ENCODE data around the gene MIEN1. TPM values are rescaled to one million over a fixed set of nuclear protein-coding genes. Genes with fewer than 3 reads are reported as not detected.

MIEN1 gene
- total and polyA plus RNA-seq, 4 donors: 21.6 to 82.4 (median 46.0) TPM

DNA sequence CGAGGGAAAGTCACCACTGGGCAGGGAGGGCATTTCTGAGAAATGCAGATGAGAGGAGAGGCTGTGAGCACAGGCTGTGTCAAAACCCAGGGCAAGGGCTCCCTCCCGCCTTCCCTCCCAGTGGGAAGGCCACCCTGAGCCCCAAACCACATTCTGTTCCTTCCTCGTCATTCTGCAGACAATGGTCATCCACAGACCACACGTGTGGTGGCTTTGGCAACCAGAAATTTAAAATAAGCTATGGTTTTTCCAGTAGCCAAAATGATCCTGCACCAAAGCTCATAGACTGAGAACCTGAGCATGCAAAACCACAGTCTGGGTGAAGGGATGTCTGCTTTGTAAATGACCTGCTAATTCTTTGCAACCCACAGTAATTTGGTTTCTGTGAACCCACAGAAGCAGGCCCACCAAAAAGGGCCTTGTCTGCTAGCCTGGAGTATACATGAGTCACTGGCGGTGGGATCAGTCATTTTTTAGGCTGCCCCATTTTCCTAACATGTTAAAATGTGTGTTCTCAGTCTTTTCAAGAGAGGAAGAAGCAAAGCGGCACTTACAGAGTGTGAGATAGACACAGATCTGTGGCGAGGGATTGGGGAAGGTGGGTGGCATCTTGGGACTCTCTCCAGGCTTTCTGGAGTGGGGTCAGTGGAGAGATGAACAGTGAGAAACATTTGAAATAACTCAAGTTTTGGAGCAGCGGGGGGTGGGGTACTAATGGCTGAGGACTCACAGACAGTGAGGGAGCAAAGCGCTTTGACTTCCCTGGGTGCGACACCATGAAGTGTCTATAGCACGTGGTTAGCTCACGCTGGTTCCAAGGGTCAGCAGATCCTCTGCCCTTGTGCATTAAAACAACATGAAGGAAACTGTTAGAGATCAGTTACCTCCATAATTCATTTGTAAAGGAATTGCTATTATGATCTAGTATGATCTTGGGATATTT lies 27.9 kb upstream of the MIEN1 start:
- WGBS, 2 donors: 77 to 79% methylated on average over 12 of the region's 12 CpGs

DNA sequence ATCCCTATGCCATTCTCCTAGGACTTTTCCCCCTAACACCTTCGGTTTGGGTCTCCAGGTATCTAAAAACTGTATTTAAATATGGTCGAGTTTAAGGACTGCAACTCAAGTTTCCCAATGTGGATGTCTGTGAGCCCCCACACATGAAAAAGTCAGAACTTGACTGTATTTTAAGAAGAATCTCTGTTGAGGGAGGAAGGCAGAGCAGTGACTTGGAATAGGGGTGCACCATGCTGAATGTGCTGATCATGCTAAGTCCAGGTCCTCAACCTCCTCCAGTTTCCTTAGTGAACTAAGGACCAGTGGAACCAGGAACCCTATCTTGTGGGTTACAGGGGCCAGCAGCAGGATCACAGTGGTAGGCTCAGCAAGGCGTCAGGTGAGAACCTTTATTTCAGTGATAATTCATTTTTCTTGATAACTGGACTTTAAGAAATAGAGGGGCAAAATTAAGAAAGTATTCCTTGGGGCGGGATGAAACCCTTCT lies 26.9 kb upstream of the MIEN1 start:
- intact Hi-C loops (cut with DNase I): loop anchor here in 1 of 2 donors (2.0 kb wide), 1 partner anchor 134 kb away; no protein-coding TSS in a partner anchor
- DNase-seq (no peak), ATAC-seq (ENCODE audit: low FRiP score) (no peak)
- Histone ChIP-seq H3K27ac (ENCODE audit: low read depth in 1 of 2, low read length in 2 of 2) (no peak overlapping the region), H3K9me3 (ENCODE audit: control insufficient read depth, low read length) (no peaks in the 10 kb centered on the region), H3K4me1 (ENCODE audit: control insufficient read depth in 1 of 2, insufficient read depth in 2 of 2, low read length in 2 of 2) (no peaks in the 10 kb centered on the region), H3K27me3 (ENCODE audit: control insufficient read depth in 1 of 2, insufficient read depth in 2 of 2, low read length in 1 of 2) (no peaks in the 10 kb centered on the region), H3K36me3 (ENCODE audit: control insufficient read depth in 1 of 2, insufficient read depth in 2 of 2, low read length in 1 of 2) (no peaks in the 10 kb centered on the region), H3K4me3 (ENCODE audit: low read length in 2 of 2) (no peak overlapping the region)
- 87 to 88% methylated on average over 4 of the region's 4 CpGs for WGBS, 2 donors

More for the DNA sequence above, 27.9 kb upstream of the MIEN1 start:
- Histone ChIP-seq H3K9me3 (ENCODE audit: control insufficient read depth, low read length) (no peaks in the 10 kb centered on the region), H3K4me3 (ENCODE audit: low read length in 2 of 2) (no peak overlapping the region), H3K36me3 (ENCODE audit: control insufficient read depth in 1 of 2, insufficient read depth in 2 of 2, low read length in 1 of 2) (no peaks in the 10 kb centered on the region), H3K4me1 (ENCODE audit: control insufficient read depth in 1 of 2, insufficient read depth in 2 of 2, low read length in 2 of 2) (no peaks in the 10 kb centered on the region), H3K27ac (ENCODE audit: low read depth in 1 of 2, low read length in 2 of 2) (no peak overlapping the region), H3K27me3 (ENCODE audit: control insufficient read depth in 1 of 2, insufficient read depth in 2 of 2, low read length in 1 of 2) (no peaks in the 10 kb centered on the region)
- no peak for ATAC-seq (ENCODE audit: low FRiP score)
- intact Hi-C loops (cut with DNase I): loop anchor here in 1 of 2 donors (2.0 kb wide), 1 partner anchor 135 kb away; no protein-coding TSS in a partner anchor
- no peak for DNase-seq

DNA sequence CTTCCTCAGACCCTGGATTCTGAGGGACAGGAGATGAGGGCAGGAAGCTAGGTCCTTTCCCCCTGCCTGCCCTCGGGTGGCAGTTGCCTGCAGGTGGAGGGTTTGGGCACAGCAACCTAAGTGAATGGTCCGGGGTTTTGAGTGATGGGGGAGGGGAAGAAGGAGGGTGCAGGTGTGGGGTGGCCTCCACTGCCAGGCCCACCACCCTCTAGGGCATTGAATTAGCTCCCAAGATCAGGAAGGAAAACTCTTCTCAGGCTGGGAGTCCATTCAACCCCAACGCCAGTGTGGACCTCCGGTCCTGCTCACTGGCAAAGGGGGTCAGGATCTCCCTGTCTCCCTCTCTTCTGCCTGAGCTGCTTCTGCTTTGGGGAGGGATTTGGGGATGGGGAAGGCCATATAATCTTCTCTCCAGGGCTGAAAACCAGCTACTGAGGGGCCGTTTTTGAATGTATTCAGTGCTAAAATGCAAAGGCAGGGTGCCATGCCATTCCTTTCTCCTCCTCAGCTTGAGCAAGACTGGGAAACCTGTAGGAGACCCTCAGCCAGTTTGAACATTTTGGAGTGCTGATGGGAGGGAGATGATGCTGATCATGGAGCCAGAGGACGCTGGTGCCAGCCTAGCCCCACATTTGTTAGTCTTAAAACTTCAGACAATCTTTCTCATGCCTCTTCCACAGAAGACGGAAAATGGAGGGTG lies 26.2 kb upstream of the MIEN1 start:
- H3K9me3 ChIP-seq (ENCODE audit: control insufficient read depth, low read length): no peaks in the 10 kb centered on the region
- 68 to 70% methylated on average over 7 of the region's 7 CpGs for WGBS, 2 donors
- no peaks in the 10 kb centered on the region for H3K27me3 ChIP-seq (ENCODE audit: control insufficient read depth in 1 of 2, insufficient read depth in 2 of 2, low read length in 1 of 2)
- no peak for DNase-seq
- no peak overlapping the region for H3K4me3 ChIP-seq (ENCODE audit: low read length in 2 of 2)
- intact Hi-C loops (cut with DNase I): loop anchor here in 1 of 2 donors (2.0 kb wide), 1 partner anchor 134 kb away; no protein-coding TSS in a partner anchor
- H3K36me3 ChIP-seq (ENCODE audit: control insufficient read depth in 1 of 2, insufficient read depth in 2 of 2, low read length in 1 of 2): no peaks in the 10 kb centered on the region
- no peaks in the 10 kb centered on the region for H3K4me1 ChIP-seq (ENCODE audit: control insufficient read depth in 1 of 2, insufficient read depth in 2 of 2, low read length in 2 of 2)
- no peak for ATAC-seq (ENCODE audit: low FRiP score)
- no peak overlapping the region for H3K27ac ChIP-seq (ENCODE audit: low read depth in 1 of 2, low read length in 2 of 2)

DNA sequence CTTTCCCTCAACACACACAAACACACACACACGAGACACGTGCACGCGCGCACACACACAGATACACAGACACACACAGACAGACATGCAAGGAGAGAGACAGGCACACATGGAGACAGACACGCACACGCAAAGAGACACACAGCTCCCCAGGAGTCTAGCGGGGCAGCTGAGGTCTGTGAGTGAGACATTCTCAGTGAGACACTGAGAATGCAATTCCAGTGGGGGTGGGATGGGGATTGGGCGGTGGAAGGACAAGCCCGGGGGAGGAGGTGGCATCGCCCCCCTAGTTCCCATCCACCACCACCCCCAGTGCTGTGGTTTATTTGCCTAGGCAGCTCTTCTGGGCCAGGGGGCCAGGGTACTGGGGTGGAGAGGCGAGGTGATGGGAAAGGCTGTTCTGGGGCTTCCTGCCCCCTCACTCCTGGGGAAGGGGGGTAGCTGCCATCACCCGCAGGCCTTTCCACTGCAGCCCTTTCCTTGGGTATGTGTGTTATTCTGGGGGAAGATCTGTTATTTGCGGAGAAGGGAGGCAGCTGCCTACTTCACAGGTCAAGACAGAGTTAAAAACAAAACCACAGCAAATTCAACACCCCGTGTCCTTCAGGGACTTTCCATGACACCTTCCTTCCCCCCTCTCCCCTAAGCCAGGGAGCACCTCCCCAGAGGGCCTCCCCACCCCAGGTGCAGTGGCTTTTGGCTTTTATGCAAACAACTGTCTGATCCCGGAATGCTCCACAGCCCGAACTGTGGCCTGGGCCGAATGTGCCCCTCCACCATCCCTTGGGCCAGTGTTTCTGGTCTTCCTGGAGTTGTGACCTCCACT lies 25.4 kb upstream of the MIEN1 start:
- no peak for DNase-seq
- H3K36me3 ChIP-seq (ENCODE audit: control insufficient read depth in 1 of 2, insufficient read depth in 2 of 2, low read length in 1 of 2): no peaks in the 10 kb centered on the region
- ATAC-seq (ENCODE audit: low FRiP score): no peak
- no peaks in the 10 kb centered on the region for H3K9me3 ChIP-seq (ENCODE audit: control insufficient read depth, low read length)
- no peaks in the 10 kb centered on the region for H3K27me3 ChIP-seq (ENCODE audit: control insufficient read depth in 1 of 2, insufficient read depth in 2 of 2, low read length in 1 of 2)
- no peaks in the 10 kb centered on the region for H3K4me1 ChIP-seq (ENCODE audit: control insufficient read depth in 1 of 2, insufficient read depth in 2 of 2, low read length in 2 of 2)
- H3K4me3 ChIP-seq (ENCODE audit: low read length in 2 of 2): no peak overlapping the region
- 74 to 81% methylated on average over 18 of the region's 18 CpGs for WGBS, 2 donors
- H3K27ac ChIP-seq (ENCODE audit: low read depth in 1 of 2, low read length in 2 of 2): no peak overlapping the region
- intact Hi-C loops (cut with DNase I): loop anchor here in 1 of 2 donors (2.0 kb wide), 1 partner anchor 133 kb away; no protein-coding TSS in a partner anchor

DNA sequence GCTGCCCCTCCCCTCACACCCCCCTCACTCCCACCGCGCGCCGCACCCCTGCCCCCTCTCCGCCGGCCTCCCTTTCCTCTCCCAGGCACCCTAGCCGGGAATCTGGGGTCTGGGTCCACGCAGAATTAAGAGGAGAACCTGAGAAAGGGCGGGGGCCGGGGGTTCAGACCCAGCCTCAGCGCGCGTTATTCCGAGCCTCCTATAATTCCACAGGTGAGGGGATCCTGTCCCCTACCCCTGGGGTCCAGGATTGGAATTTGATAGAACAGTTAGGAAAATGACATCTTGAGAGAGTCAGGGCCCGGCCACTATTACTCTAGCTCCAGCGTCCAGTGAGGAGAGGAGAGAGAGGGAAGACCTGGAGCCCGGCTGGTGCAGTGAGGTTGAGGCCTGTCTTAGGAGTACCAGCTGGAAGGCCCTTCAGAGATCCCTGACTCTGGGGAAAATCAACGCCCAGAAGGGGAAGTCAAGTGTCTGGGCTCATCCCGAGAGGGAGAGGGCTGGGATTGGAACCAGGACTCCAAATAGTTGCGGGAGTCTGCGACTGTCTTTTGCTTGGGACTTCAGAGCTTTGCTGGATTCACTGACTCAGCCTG lies 24.7 kb upstream of the MIEN1 start:
- Histone ChIP-seq H3K4me1 (ENCODE audit: control insufficient read depth in 1 of 2, insufficient read depth in 2 of 2, low read length in 2 of 2) (no peaks in the 10 kb centered on the region), H3K27me3 (ENCODE audit: control insufficient read depth in 1 of 2, insufficient read depth in 2 of 2, low read length in 1 of 2) (no peaks in the 10 kb centered on the region), H3K9me3 (ENCODE audit: control insufficient read depth, low read length) (no peaks in the 10 kb centered on the region), H3K27ac (ENCODE audit: low read depth in 1 of 2, low read length in 2 of 2) (peak overlapping the region in 1 of 2 donors; percentile 49), H3K36me3 (ENCODE audit: control insufficient read depth in 1 of 2, insufficient read depth in 2 of 2, low read length in 1 of 2) (no peaks in the 10 kb centered on the region), H3K4me3 (ENCODE audit: low read length in 2 of 2) (peak overlapping the region; percentile 42 to 67)
- DNase-seq: no peak
- 34 to 39% methylated on average over 21 of the region's 21 CpGs for WGBS, 2 donors
- ATAC-seq (ENCODE audit: low FRiP score): no peak
- intact Hi-C loops (cut with DNase I): loop anchor here in 1 of 2 donors (1.0 to 5.0 kb wide), 4 partner anchors 25 to 137 kb away; partner anchors contain the start of genes MIEN1 and STARD3

DNA sequence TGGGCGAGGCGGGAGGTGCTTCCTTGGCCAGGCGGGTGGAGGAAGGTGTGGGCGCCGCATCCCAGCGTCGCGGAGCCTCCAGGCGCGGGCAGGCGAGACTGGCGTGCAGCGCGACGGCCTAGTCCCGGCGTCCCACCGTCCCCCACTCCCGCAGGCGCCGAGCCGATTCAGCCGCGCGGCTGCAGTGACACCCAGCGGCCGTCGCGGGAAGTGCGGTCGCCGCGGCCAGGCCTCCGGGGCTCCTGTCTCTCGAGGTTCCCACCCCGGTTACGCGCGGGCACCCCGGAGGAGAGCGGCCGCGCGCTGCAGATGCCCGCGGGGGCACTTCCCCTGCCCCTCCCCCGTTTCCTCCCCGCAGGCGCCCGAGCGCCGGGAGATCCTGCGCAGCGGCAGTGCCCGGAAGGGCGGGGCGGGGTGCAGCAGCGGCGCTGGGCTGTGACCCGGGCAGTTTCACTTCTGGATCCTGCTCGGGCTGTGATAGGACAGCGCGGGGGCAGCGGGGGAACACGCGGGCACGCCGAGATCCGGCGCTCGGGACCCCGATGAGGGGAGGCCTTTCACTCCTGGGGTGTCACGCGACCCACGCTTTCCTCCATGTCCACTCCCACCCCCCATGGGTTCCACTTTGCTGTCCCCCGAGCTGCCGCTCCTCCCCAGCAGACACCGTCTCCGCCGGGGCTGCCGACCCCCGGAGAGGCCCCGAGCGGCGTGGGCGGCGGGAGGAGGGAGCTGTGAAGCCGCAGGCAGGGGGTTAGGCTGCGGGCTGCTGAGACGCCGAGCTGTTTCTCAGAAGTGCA lies 24.0 kb upstream of the MIEN1 start:
- ATAC-seq (ENCODE audit: low FRiP score) (peak; percentile 95), DNase-seq (peak; percentile 97 to 98)
- Histone ChIP-seq H3K27me3 (ENCODE audit: control insufficient read depth in 1 of 2, insufficient read depth in 2 of 2, low read length in 1 of 2) (no peaks in the 10 kb centered on the region), H3K36me3 (ENCODE audit: control insufficient read depth in 1 of 2, insufficient read depth in 2 of 2, low read length in 1 of 2) (no peaks in the 10 kb centered on the region), H3K4me3 (ENCODE audit: low read length in 2 of 2) (peak overlapping the region; percentile 42 to 67), H3K27ac (ENCODE audit: low read depth in 1 of 2, low read length in 2 of 2) (peak overlapping the region; percentile 49 to 62), H3K4me1 (ENCODE audit: control insufficient read depth in 1 of 2, insufficient read depth in 2 of 2, low read length in 2 of 2) (no peaks in the 10 kb centered on the region), H3K9me3 (ENCODE audit: control insufficient read depth, low read length) (no peaks in the 10 kb centered on the region)
- intact Hi-C loops (cut with DNase I): loop anchor here in 1 of 2 donors (1.0 to 5.0 kb wide), 4 partner anchors 24 to 136 kb away; partner anchors contain the start of genes MIEN1 and STARD3
- WGBS, 2 donors: 0 to 1% methylated on average over 60 to 91 of the region's 91 CpGs

DNA sequence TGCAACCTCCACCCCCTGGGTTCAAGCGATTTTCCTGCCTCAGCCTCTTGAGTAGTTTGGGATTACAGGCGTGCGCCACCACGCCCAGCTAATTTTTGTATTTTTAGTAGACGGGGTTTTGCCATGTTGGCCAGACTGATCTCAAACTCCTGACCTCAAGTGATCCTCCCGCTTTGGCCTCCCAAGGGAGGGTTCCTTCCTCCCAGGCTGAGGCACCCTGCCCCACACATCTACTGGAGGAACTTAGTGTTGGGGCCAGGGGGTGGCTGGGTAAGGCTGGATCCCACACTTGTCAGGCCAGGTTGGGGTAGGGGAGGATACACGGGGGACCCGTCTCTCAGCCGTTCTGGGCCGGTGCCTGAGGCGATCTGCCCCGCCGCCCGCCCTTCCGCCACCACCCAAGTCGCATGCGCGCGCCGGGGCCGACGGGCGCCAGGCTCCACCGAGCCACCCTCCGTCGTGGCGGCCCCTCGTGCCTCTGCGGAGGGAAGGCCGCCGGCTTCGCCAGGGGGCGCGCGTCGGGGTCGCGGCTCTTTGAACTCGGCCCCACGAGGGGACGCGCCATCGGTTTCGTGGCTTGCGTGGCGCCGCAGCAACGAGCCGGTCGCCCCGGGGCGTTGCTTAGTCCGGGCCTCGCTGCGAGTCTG lies 23.3 kb upstream of the MIEN1 start:
- Histone ChIP-seq H3K4me1 (ENCODE audit: control insufficient read depth in 1 of 2, insufficient read depth in 2 of 2, low read length in 2 of 2) (no peaks in the 10 kb centered on the region), H3K36me3 (ENCODE audit: control insufficient read depth in 1 of 2, insufficient read depth in 2 of 2, low read length in 1 of 2) (no peaks in the 10 kb centered on the region), H3K27me3 (ENCODE audit: control insufficient read depth in 1 of 2, insufficient read depth in 2 of 2, low read length in 1 of 2) (no peaks in the 10 kb centered on the region), H3K4me3 (ENCODE audit: low read length in 2 of 2) (peak overlapping the region; percentile 20 to 67), H3K27ac (ENCODE audit: low read depth in 1 of 2, low read length in 2 of 2) (peak overlapping the region in 1 of 2 donors; percentile 62), H3K9me3 (ENCODE audit: control insufficient read depth, low read length) (no peaks in the 10 kb centered on the region)
- intact Hi-C loops (cut with DNase I): loop anchor here in 1 of 2 donors (1.0 to 5.0 kb wide), 4 partner anchors 23 to 135 kb away; partner anchors contain the start of genes MIEN1 and STARD3
- 4 to 5% methylated on average over 51 to 55 of the region's 55 CpGs for WGBS, 2 donors
- ATAC-seq (ENCODE audit: low FRiP score) (peak; percentile 64), DNase-seq (peak; percentile 72 to 88)

All from aorta (tissue), 5 donors.